ENCODE measurements around the gene FGF18.

The FGF18 gene

DNA sequence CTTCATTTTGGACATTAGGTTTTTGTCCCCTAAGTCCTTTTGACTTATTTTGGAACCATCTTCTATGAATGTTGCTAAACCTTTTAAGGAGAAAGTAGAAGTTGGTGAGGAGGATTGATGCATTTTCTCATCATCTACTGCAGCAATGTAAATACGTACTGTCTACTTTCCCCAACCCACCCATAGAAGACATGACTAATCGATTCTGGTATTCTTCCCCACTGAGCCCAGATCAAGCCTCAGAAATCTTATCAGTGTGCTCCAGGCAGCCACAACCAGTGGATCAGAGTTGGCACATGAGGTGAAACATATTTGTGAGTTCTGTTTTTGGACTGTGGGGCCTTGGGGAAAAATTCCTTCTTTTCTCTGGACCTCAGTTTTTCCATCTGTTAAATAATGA, 57.7 kb downstream of the FGF18 start:
- H3K27ac ChIP-seq (ENCODE audit: low read depth, low read length) = no peak overlapping the region
- H3K9me2 ChIP-seq (replicated peaks; ENCODE audit: control insufficient read depth, low read length) = no peaks in the 10 kb centered on the region
- H3K9me3 ChIP-seq (ENCODE audit: control insufficient read depth, insufficient read depth, low read length) = no peaks in the 10 kb centered on the region
- H3K79me2 ChIP-seq (ENCODE audit: control insufficient read depth, low read length) = no peaks in the 10 kb centered on the region
- H3K36me3 ChIP-seq (ENCODE audit: control insufficient read depth, low read length) = no peaks in the 10 kb centered on the region
- H3F3A ChIP-seq (ENCODE audit: control insufficient read depth, insufficient read depth) = no peaks in the 10 kb centered on the region
- H3K27me3 ChIP-seq (ENCODE audit: control insufficient read depth, low read length) = peaks cover 8% of the 10 kb centered on the region; the same call in 1 of the 2 replicates
- H3K4me2 ChIP-seq (ENCODE audit: low read length) = no peak overlapping the region
- no peak overlapping the region for H3K4me3 ChIP-seq (ENCODE audit: low read length)
- H3K4me1 ChIP-seq (ENCODE audit: control insufficient read depth, low read length) = no peaks in the 10 kb centered on the region
- no peaks in the 10 kb centered on the region for H4K20me1 ChIP-seq (ENCODE audit: control insufficient read depth, insufficient read depth, low read depth, low read length)
- TF ChIP-seq EZH2phosphoT487 (IDR thresholded peaks at IDR 0.05; ENCODE audit: borderline replicate concordance, low read length) = no peak
- TF ChIP-seq, protein P1, sequence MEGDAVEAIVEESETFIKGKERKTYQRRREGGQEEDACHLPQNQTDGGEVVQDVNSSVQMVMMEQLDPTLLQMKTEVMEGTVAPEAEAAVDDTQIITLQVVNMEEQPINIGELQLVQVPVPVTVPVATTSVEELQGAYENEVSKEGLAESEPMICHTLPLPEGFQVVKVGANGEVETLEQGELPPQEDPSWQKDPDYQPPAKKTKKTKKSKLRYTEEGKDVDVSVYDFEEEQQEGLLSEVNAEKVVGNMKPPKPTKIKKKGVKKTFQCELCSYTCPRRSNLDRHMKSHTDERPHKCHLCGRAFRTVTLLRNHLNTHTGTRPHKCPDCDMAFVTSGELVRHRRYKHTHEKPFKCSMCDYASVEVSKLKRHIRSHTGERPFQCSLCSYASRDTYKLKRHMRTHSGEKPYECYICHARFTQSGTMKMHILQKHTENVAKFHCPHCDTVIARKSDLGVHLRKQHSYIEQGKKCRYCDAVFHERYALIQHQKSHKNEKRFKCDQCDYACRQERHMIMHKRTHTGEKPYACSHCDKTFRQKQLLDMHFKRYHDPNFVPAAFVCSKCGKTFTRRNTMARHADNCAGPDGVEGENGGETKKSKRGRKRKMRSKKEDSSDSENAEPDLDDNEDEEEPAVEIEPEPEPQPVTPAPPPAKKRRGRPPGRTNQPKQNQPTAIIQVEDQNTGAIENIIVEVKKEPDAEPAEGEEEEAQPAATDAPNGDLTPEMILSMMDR (IDR thresholded peaks at IDR 0.05; ENCODE audit: low read depth, low read length, poor library complexity, severe bottlenecking) = no peak

DNA sequence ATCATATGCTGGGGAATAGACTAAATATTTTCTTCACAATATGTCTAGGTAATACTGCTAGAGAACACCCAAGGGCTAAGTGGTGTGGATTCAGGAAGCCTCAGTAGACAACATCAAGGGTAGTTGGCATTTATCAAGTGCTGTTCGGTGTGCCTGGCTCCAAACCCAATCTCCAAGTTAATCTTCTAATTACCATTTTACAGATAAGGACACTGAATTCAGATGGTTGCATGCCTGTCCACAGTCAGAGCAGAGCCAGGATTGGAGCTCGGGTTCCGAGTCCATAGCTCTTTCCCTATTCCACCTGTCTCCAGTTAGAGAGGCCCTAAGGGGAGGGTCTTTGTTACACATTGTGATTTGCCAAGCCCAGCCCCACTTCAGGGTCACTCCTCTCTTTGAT, 58.2 kb downstream of the FGF18 start:
- H3K4me2 ChIP-seq (ENCODE audit: low read length) = no peak overlapping the region
- no peaks in the 10 kb centered on the region for H3K36me3 ChIP-seq (ENCODE audit: control insufficient read depth, low read length)
- no peak overlapping the region for H3K27ac ChIP-seq (ENCODE audit: low read depth, low read length)
- no peaks in the 10 kb centered on the region for H3K79me2 ChIP-seq (ENCODE audit: control insufficient read depth, low read length)
- no peaks in the 10 kb centered on the region for H3K9me3 ChIP-seq (ENCODE audit: control insufficient read depth, insufficient read depth, low read length)
- peaks cover 8% of the 10 kb centered on the region; the same call in 1 of the 2 replicates for H3K27me3 ChIP-seq (ENCODE audit: control insufficient read depth, low read length)
- no peaks in the 10 kb centered on the region for H3F3A ChIP-seq (ENCODE audit: control insufficient read depth, insufficient read depth)
- H4K20me1 ChIP-seq (ENCODE audit: control insufficient read depth, insufficient read depth, low read depth, low read length) = no peaks in the 10 kb centered on the region
- H3K4me1 ChIP-seq (ENCODE audit: control insufficient read depth, low read length) = no peaks in the 10 kb centered on the region
- no peaks in the 10 kb centered on the region for H3K9me2 ChIP-seq (replicated peaks; ENCODE audit: control insufficient read depth, low read length)
- no peak for TF ChIP-seq EZH2phosphoT487 (IDR thresholded peaks at IDR 0.05; ENCODE audit: borderline replicate concordance, low read length)
- TF ChIP-seq, protein P1 (IDR thresholded peaks at IDR 0.05; ENCODE audit: low read depth, low read length, poor library complexity, severe bottlenecking) = no peak
- no peak overlapping the region for H3K4me3 ChIP-seq (ENCODE audit: low read length)

DNA sequence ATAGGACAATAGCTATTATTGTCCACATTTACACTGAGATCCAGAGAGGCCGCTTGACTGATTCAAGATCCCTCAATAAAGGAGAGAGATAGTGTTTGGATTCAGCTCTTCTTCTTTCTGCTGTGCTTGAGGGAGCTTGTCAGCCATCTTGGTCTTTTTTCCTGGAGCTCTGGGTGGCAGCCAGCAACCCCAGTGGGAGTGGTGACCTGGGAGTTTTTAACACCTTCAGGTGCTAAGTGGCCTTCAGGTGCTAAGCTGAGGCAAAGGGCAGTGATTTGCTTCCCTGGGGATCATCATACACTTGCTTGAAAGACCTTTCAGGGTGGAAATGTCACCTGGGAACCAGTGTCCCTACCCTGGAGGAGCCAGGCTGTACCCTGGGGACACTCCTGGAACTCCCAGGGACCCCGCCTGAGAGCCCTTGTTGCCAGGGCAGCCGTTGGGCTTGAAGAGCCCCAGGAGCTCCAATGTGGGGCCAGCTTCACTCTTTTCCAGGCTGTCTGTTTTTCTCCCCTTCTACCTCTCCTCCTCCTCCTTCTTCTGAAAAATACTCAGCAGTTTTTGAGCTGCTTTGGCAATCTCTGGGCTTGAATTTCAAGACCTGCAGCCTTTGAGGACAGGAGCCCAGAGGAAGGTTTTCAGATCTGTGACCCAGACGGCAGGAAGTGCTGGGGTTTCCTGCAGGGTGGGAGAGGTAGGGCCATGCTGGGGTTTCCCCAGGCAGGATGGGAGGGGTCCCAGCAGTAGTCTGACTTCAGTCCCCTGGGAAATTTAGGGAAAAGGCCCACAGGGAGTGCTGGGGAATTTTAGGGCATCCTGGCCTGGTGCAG, 59.7 kb downstream of the FGF18 start:
- TF ChIP-seq, protein P1 (IDR thresholded peaks at IDR 0.05; ENCODE audit: low read depth, low read length, poor library complexity, severe bottlenecking) = no peak
- TF ChIP-seq EZH2phosphoT487 (IDR thresholded peaks at IDR 0.05; ENCODE audit: borderline replicate concordance, low read length) = no peak
- Histone ChIP-seq H3K4me2 (ENCODE audit: low read length) (no peak overlapping the region), H3K9me3 (ENCODE audit: control insufficient read depth, insufficient read depth, low read length) (no peaks in the 10 kb centered on the region)

More for the DNA sequence above, 59.7 kb downstream of the FGF18 start:
- no peaks in the 10 kb centered on the region for H4K20me1 ChIP-seq (ENCODE audit: control insufficient read depth, insufficient read depth, low read depth, low read length)
- no peak overlapping the region for H3K4me3 ChIP-seq (ENCODE audit: low read length)
- H3F3A ChIP-seq (ENCODE audit: control insufficient read depth, insufficient read depth) = no peaks in the 10 kb centered on the region
- H3K27ac ChIP-seq (ENCODE audit: low read depth, low read length) = no peak overlapping the region
- no peaks in the 10 kb centered on the region for H3K36me3 ChIP-seq (ENCODE audit: control insufficient read depth, low read length)
- H3K27me3 ChIP-seq (ENCODE audit: control insufficient read depth, low read length) = peaks cover 8% of the 10 kb centered on the region; the same call in 1 of the 2 replicates
- no peaks in the 10 kb centered on the region for H3K4me1 ChIP-seq (ENCODE audit: control insufficient read depth, low read length)
- no peaks in the 10 kb centered on the region for H3K9me2 ChIP-seq (replicated peaks; ENCODE audit: control insufficient read depth, low read length)
- no peaks in the 10 kb centered on the region for H3K79me2 ChIP-seq (ENCODE audit: control insufficient read depth, low read length)
